Activated T-helper 9 cell treated with anti-CD3 and anti-CD28 coated beads, Interleukin-2, amount 50 U/mL, for 16 hours (primary cell): ENCODE measurements around the gene CCDC50.

Experiments
- DNase-seq: peaks from one replicate; pipeline ENCODE4 v3.0.0-alpha.2; 2020; ENCODE audit warnings: low read depth

Gene CCDC50

DNA sequence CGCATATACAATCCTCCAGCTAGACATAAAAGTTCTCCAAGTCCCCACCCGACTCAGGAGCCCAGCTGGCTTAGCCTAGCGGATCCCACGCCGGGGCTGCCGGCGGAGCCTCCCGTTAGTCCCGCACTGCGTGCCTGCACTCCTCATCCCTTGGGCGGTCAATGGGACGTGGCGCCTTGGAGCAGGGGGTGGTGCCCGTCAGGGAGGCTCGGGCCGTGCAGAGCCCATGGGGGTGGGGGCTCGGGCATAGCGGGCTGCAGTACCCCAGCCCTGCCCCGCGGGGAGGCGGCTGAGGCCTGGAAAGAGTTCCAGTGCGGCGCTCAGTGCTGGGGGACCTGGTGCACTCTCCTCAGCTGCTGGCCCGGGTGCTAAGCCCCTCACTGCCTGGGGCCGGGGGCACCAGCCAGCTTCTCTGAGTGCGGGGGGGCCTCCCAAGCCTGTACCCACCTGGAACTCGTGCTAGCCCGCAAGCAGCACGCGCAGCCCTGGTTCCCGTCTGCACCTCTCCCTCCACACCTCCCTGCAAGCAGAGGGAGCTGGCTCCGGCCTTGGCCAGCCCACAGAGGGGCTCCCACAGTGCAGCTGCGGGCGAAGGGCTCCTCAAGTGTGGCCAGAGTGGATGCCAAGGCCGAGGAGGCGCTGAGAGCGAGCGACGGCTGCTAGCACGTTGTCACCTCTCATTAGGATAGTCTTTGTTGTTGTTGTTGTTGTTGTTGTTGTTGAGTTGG lies 12.2 kb upstream of the CCDC50 start:
- DNase-seq, result no peak

GRCh38 chr3:191320316-191320715 lies 8.9 kb upstream of the CCDC50 start:
- no peak for DNase-seq

DNA sequence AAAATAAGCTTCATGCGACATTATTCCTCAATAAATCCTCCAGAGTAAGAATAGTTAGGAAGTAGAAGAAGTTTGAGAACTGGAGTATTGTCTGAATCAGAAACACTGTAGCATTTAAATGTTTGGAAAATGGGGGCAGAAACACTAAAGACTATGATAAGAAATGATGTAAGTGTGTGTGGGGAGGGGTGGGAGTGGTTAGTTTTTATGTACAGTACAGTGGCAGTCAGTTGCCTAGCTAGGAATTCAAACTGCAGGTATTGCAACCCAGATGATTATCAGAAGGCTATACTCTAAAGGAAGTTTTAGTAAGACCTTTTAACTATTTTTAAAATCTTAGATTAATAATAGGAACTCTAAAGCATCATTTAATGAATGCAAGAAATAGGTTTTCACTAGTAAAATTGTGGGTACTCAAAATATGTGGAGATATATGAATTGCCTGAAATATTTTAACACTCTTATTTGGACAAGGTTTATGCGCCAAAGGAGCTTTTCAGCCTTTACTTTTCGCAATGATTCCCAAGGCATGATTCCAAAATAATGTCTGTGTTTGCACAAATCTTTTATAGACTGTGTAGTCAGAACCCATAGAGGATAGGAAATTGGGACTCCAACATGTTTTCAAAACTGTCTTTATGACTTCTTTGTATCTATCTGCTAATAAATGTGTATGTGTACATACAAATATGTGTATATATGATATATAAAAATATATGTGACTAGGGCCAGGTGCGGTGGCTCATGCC lies 8.0 kb upstream of the CCDC50 start:
- no peak for DNase-seq

DNA sequence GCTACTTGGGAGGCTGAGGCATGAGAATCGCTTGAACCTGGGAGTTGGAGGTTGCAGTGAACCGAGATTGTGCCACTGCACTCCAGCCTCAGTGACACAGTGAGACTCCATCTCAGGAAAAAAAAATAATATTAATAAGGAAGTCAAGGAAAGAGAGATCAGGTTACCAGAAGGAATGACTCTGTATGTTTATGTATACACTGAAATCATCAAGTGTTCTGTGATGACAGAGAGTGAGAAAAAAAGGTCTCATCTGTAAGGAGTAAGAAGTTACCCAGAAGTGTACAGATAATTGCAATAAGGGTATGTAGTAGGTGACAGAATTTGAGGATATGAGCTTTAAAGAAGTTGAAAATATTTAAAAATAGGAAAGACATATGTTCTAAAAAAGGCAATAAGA lies 4.3 kb upstream of the CCDC50 start:
- DNase-seq, result no peak

DNA sequence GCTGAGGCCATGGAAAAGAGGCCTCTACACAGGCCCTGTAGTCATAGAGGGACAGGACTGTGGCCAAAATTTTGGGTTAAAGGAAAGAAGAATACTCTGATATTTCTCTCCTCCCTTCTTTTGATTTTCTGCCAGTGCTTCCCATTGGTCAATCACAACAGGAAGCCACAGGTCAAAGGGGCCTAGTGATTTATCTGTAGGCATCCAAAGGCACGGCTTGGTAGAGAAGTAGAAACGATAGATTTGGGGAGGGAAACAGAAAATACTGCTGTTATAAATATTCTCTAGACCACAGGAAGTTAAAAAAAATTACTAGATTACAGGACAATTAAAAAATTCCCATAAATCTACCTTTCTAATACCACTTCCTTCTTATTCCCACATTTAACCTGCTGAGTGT lies 1.7 kb upstream of the CCDC50 start:
- no peak for DNase-seq

DNA sequence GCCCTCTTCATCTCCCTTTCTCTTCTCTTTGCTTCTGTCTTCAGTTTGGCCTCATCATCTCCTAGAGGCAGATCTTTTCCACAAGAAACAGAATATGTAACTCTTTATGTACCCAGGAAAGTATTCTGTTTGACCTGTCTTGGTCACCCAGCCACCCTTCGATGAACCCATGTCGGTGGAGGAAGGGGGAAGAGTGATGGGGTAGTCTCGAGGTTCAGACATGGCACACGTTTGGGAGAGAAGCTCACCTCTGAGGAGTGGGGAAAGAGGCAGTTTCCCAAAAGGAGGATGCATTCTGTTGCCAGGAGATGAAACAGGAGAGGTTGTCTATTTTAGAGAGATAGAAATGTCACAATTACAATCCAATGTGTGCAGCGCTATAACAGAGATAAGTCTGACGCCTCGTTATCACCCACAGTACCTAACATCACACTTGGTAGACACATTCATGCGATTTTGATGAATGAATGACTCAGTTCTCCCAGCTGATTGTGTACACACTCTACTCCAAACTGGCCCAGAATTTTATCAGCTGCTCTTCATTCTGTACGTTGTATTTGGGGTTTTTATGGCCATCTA lies 722 bp upstream of the CCDC50 start:
- DNase-seq, result no peak

DNA sequence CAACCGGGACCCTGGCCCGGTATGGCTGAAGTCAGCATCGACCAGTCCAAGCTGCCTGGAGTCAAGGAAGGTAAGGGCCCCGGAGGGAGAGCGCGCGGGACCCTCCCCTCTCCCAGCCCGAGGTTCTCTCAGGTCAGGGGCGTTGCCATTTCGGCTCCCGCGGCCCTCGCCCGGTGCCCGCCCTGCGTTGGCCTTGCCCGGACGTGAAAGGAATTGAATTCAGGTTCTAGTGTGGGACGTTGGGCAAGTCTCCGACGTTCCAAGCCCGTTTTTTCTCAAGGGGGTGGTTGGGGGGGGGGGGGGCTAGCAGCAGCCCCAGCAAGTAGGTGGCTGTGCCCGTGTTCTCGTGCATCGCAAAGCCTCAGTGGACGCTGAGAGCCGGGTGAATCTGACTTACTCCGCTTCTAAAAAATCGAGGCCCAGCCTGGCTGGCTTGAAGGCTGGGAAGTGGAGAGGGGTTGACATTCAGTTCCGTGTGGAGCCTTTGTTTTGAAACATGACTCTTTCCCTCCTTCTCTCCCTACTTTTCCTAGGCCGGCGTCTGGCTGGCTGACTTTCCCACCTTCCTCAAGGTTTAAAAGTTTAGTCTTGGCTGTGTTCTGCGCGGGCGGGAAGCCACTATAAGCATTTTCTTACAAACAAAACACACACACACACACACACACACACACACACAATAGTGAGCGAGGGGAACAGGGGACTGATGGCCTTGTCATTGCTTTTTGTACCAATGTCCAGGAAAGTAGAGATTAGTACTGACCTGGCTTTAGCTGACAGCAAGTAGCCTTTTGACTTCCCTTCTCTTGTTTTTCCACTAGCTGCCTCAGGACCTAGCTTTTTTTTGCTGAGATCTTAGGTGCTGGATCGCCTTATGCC lies 698 bp downstream of the CCDC50 start, which contains the start of gene UTS2B:
TSS of gene UTS2B (minus strand) at position 873 of the 876 bp plus-strand sequence. CDS start 48,337 bp downstream, outside the sequence.
- no peak for DNase-seq

GRCh38 chr3:191330530-191331048 lies 1.4 kb downstream of the CCDC50 start:
- no peak for DNase-seq

- DNase-seq, result no peak
Measured at GRCh38 chr3:191331388-191331787, 2.2 kb downstream of the CCDC50 start.

DNA sequence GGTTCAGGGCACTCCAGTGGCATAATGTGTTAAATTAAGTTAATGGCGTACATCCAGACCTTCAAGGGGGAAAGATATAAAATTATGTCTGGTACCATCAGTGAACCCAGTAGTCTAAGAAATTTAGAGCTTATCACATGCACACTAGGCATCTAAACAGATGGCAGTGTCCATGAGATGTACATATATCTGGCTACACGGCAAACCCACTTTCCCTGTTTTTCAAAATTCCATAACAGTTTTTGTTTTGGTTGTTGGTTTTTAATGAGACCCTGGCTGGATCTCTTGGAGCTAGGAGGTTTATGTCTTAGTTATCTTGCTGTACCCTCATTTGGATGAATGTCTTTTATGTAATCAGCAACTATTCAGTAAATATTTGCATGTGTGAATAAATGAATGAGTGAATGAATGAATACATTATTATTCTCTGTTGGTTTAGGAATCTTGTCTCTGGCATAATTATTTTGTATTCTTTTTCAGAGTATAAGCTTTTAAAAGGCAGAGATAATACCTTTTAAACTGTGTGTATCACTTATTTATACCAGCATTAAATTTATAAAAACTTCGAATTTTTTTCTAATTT lies 4.2 kb downstream of the CCDC50 start:
- no peak for DNase-seq

DNA sequence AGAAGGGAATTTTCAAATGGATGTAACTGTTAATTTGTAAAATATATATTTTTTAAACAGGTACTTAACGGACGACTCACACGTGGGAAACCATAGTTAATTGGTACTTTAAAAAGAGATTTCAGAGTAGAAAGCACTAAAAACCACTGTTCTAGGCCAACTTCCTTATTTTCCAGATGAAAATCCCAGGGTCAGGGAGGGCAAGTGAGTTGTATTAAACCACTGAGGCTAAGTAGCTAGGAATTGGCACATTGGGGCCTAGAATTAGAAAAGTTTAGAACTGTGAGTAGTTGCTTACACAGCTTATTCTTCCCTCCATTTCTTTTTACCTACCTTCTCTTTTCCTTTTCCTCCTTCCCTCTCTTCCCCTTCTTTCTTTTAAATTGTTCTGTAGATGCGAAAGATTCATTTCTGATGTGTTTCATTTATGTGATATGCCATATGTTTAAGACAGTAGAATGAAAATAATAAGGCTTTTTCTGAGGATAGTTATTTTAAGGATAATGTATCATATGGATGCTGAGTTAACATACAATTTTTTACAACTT lies 5.2 kb downstream of the CCDC50 start:
- DNase-seq, result no peak

DNA sequence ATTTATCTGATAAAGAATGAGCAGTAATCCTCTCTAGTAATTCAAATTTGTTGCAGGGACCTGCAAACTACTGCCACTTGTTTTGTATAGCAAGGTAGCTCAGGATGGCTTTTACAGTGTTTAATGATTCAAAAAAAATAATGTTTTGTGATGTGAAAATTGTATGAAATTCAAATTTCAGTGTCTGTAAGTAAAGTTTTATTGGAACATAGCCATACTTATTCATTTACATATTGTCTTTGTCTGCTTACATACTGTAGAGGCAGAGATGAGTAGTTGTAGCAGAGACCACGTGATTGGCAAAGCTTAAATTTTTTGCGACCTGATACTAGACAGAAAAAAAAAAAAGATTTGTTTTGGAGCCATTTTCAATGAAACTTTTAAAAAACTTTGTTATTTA lies 7.6 kb downstream of the CCDC50 start:
- DNase-seq, result no peak

DNA sequence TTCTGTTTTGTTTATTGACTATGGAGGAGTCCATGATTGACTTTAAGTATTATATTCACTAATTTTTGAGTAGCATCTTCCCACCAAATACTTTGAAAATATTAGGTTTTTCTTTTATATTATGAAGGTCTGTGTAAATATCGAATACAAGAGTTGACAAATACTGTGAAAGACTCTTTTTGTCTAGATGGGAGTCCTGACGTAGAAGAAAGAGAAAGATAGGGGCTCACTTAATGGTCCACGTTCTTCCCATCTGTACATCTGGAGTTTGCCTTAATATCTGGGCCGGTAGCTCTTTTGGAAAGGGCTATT lies 8.9 kb downstream of the CCDC50 start:
- DNase-seq, result no peak

GRCh38 chr3:191339316-191339917 lies 10.2 kb downstream of the CCDC50 start:
- no peak for DNase-seq

DNA sequence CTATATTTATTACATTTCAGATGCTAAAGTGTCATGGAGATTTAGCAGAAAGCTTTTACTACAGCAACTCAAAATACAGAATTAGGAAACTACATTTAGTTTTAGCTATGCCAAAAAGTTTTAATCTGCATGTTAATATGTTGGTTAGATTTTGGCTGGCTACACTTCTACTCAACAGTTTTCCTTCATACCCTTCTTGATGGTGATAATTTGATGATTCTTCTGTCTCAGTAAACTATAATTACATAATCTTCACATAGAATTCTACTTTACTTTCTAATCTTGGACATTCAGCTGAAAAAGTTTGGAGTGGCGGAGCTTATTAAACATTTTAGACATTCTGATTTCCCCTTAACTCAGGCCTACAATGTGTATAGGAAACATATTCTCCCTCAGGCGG lies 11.2 kb downstream of the CCDC50 start:
- no peak for DNase-seq

DNA sequence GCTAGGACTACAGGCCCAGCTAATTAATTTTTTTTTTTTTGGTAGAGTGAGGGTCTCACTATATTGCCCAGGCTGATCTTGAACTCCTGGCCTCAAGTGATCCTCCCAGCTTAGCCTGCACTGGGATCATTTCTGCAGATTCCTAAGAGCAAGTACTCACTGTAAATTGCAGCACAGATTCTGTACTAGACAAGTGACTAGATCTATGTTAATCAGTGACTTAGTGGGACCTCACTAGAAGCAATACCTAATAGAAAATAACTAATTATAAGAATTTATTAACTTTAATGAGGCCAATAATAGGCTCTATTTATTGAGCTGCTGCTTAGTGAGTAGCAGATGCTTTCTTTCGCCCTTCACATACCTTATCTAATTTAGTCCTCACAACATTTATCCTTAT lies 11.8 kb downstream of the CCDC50 start:
- DNase-seq, result no peak

GRCh38 chr3:191342006-191342405 lies 12.8 kb downstream of the CCDC50 start:
- no peak for DNase-seq

GRCh38 chr3:191342411-191342810 lies 13.2 kb downstream of the CCDC50 start:
- no peak for DNase-seq

- DNase-seq, result no peak
Measured at GRCh38 chr3:191343115-191343514, 13.9 kb downstream of the CCDC50 start.

GRCh38 chr3:191343913-191344312 lies 14.7 kb downstream of the CCDC50 start:
- DNase-seq, result no peak

- DNase-seq, result no peak
Measured at GRCh38 chr3:191345334-191345733, 16.1 kb downstream of the CCDC50 start.
